GM12878 (cell line): ENCODE data around the gene APOO. TPM values are rescaled to one million over a fixed set of nuclear protein-coding genes. Genes with fewer than 3 reads are reported as not detected.

Experiments
- ATAC-seq: fragments of 200-7000 bp; cut with Tn5 transposase; 3 replicates; pipeline ENCODE4 v1.9.1; 2020; ENCODE audit warnings: mild to moderate bottlenecking, moderate library complexity
- BruUV-seq: library from RNA; stranded (reverse); fragments of 400-500 nt; replicated peaks from 2 replicates; lab custom pipeline; 2021; lab: Mats Ljungman, UMichigan
- CTCF ChIA-PET: fragments of 300-600 bp; sonication (Branson Sonifier 250); formaldehyde crosslinking; extraction: SDS; loops from one replicate; lab custom pipeline; 2021; ENCODE audit warnings: inconsistent platforms; lab: Yijun Ruan, JAX
- POLR2A ChIA-PET: fragments of 350-600 bp; formaldehyde crosslinking; extraction: SDS; loops from one replicate; lab custom pipeline; 2021; ENCODE audit warnings: inconsistent platforms; lab: Charles Lee
- RAD21 ChIA-PET: fragments of 300-600 bp; sonication (Branson Sonifier 250); formaldehyde crosslinking; loops from one replicate; lab custom pipeline; 2023; ENCODE audit warnings: antibody characterized with exemption; ENCODE audit not compliant: unreplicated experiment; lab: Charles Lee
- SMC1A ChIA-PET: fragments of 300-600 bp; sonication (Branson Sonifier 250); formaldehyde crosslinking; loops from one replicate; lab custom pipeline; 2023; ENCODE audit not compliant: unreplicated experiment, uncharacterized antibody; lab: Charles Lee
- DNase-seq: peaks from one replicate; pipeline ENCODE4 v3.0.0-alpha.2; 2011; ENCODE audit warnings: low read depth, low spot score
- FAIRE-seq: peaks from 3 replicates; lab custom pipeline; 2011; peaks lifted over from hg19 to GRCh38; lab: Jason Lieb, UNC
- H2AFZ ChIP-seq: 2 replicates; pipeline ENCODE4 v1.6.0; 2011; ENCODE audit warnings: low read depth, low read length, control low read depth; ENCODE audit not compliant: control insufficient read depth
- H3K27ac ChIP-seq: 2 replicates; pipeline ENCODE4 v1.5.1; 2011; ENCODE audit warnings: control low read depth; ENCODE audit not compliant: control insufficient read depth, insufficient read depth
- H3K27me3 ChIP-seq, 2 experiments: replicated peaks in 1 of 2; 2 replicates each; pipeline versions ENCODE4 v1.6.0 to v1.6.1; 2011; ENCODE audit warnings: low read length in 1 of 2; ENCODE audit not compliant: control insufficient read depth in 2 of 2, insufficient read depth in 2 of 2
- H3K36me3 ChIP-seq, 2 experiments: 2 replicates each; pipeline ENCODE4 v1.5.1; 2011; ENCODE audit warnings: low read length in 1 of 2; ENCODE audit not compliant: control insufficient read depth in 2 of 2, insufficient read depth in 2 of 2
- H3K4me1 ChIP-seq: 2 replicates; pipeline ENCODE4 v1.6.1; 2011; ENCODE audit warnings: mild to moderate bottlenecking, low read length, moderate library complexity, mixed read lengths; ENCODE audit not compliant: control insufficient read depth, insufficient read depth
- H3K4me2 ChIP-seq: 2 replicates; pipeline ENCODE4 v1.6.0; 2011; ENCODE audit warnings: control low read depth; ENCODE audit not compliant: control insufficient read depth, insufficient read depth
- H3K4me3 ChIP-seq: fragments of 200-600 bp; sonication (generic); 2 replicates; pipeline ENCODE4 v1.5.1; 2016
- H3K79me2 ChIP-seq: 2 replicates; pipeline ENCODE4 v1.6.0; 2011; ENCODE audit warnings: low read length; ENCODE audit not compliant: control insufficient read depth, insufficient read depth
- H3K9ac ChIP-seq: 2 replicates; pipeline ENCODE4 v1.8.0; 2011; ENCODE audit warnings: low read length, control low read depth, mixed read lengths; ENCODE audit not compliant: control insufficient read depth, insufficient read depth
- H3K9me3 ChIP-seq: replicated peaks from 3 replicates; pipeline ENCODE4 v1.5.1; 2011; ENCODE audit warnings: mild to moderate bottlenecking, low read length; ENCODE audit not compliant: control insufficient read depth, insufficient read depth
- H4K20me1 ChIP-seq: 2 replicates; pipeline ENCODE4 v1.6.0; 2011; ENCODE audit not compliant: control insufficient read depth, insufficient read depth
- BACH1 ChIP-seq: fragments of 450-650 bp; IDR thresholded peaks from 2 replicates; pipeline ENCODE4 v1.6.1; 2017; ENCODE audit warnings: mild to moderate bottlenecking, borderline replicate concordance
- BRCA1 ChIP-seq: IDR thresholded peaks from 2 replicates; pipeline ENCODE4 v1.6.1; 2011; ENCODE audit warnings: low read depth, low read length, improper control_type of control experiment
- HSF1 ChIP-seq: fragments of 150-350 bp; IDR thresholded peaks from 2 replicates; pipeline ENCODE4 v1.6.1; 2014; ENCODE audit warnings: mild to moderate bottlenecking, low read depth, low read length
- IRF3 ChIP-seq: fragments of 450-650 bp; IDR thresholded peaks from 2 replicates; pipeline ENCODE4 v1.6.1; 2014; ENCODE audit warnings: mild to moderate bottlenecking
- MTA2 ChIP-seq: fragments of 450-650 bp; IDR thresholded peaks from 2 replicates; pipeline ENCODE4 v1.6.1; 2016; ENCODE audit warnings: low read depth, mild to moderate bottlenecking, moderate library complexity
- PAX8 ChIP-seq: fragments of 450-650 bp; IDR thresholded peaks from 2 replicates; pipeline ENCODE4 v1.6.1; 2017; ENCODE audit warnings: mild to moderate bottlenecking, moderate library complexity
- PRDM15 ChIP-seq: fragments of 450-650 bp; formaldehyde crosslinking; IDR thresholded peaks from 2 replicates; pipeline ENCODE4 v1.4.0; 2020; ENCODE audit warnings: mild to moderate bottlenecking, moderate library complexity
- RB1 ChIP-seq: fragments of 450-650 bp; formaldehyde crosslinking; IDR thresholded peaks from 2 replicates; pipeline ENCODE4 v1.6.1; 2017; ENCODE audit warnings: mild to moderate bottlenecking, borderline replicate concordance
- RELA ChIP-seq: fragments of 450-650 bp; IDR thresholded peaks from 2 replicates; pipeline ENCODE4 v1.8.0; 2014; ENCODE audit warnings: borderline replicate concordance; ENCODE audit not compliant: partially characterized antibody
- SMAD1 ChIP-seq: fragments of 450-650 bp; IDR thresholded peaks from 2 replicates; pipeline ENCODE4 v1.6.1; 2018; ENCODE audit warnings: mild to moderate bottlenecking, low read depth; ENCODE audit not compliant: partially characterized antibody
- SMAD5 ChIP-seq: IDR thresholded peaks from 2 replicates; pipeline ENCODE4 v1.6.1; 2016; ENCODE audit warnings: antibody characterized with exemption, low read depth
- SMC3 ChIP-seq: IDR thresholded peaks from 2 replicates; pipeline ENCODE4 v1.6.1; 2011; ENCODE audit warnings: low read length, improper control_type of control experiment, borderline replicate concordance
- ZNF687 ChIP-seq: fragments of 450-650 bp; IDR thresholded peaks from 2 replicates; pipeline ENCODE4 v1.6.1; 2017; ENCODE audit warnings: mild to moderate bottlenecking, moderate library complexity
- WGBS: methylation state at CpG from one replicate; pipeline ENCODE4 v1.1.6; 2016; ENCODE audit warnings: low lambda C conversion rate; ENCODE audit not compliant: insufficient replicate concordance, insufficient coverage; ENCODE audit errors: missing lambda C conversion rate; 5-methylcytosine and 5-hydroxymethylcytosine counted together
- in situ Hi-C: fragments of 300-500 bp; cut with MboI; formaldehyde crosslinking; loops from 9 replicates; pipeline ENCODE4 v1.14.3; 2018; ENCODE audit warnings: mixed read lengths
- intact Hi-C: fragments of 100-400 bp; cut with micrococcal nuclease; formaldehyde crosslinking; loops from one replicate; pipeline ENCODE4 v1.14.2; 2022; ENCODE audit not compliant: unreplicated experiment
- polyA plus RNA-seq, 11 experiments: library from polyadenylated mRNA; depleted of rRNA in 4 of 11; unstranded in 6 of 11; stranded (reverse) in 5 of 11; fragments of >200 nt; fragmentation: Nextera tagmentation in 4 of 11; fragmentation: Illumina TruSeq in 1 of 11; extraction: Ambion mirVana in 4 of 11; extraction: Trizol in 1 of 11; gene quantifications; 1 replicate in 1 of 11; 2 replicates in 10 of 11; pipeline versions ENCODE4 v1.2.1 to v1.2.3, GENCODE V29; 2011 to 2016; ENCODE audit warnings: inconsistent platforms in 2 of 11, missing spikeins in 2 of 11, low read depth in 1 of 11
- total RNA-seq, 4 experiments: library from RNA; depleted of rRNA in 3 of 4; stranded (reverse); fragments of >200 nt in 3 of 4; fragmentation: Illumina TruSeq in 1 of 4; extraction: Trizol in 1 of 4; gene quantifications; 2 replicates each; pipeline versions ENCODE4 v1.2.1 to v1.2.3, GENCODE V29; 2013 to 2021

Gene APOO
- total and polyA plus RNA-seq, 10 of the 15 experiments (the other 5 are each of a cell fraction or from before 2014, with no cell fraction given) = 20.7 to 68.7 (median 35.5) TPM

- TF ChIP-seq ZNF687 = no peak
- TF ChIP-seq RB1 = no peak
- TF ChIP-seq SMAD5 = no peak
Observed at GRCh38 chrX:23887918-23888317, 19.8 kb downstream of the APOO start (continued).

- POLR2A ChIA-PET = no interaction called here
- DNase-seq = no peak
- H4K20me1 ChIP-seq = no peaks in the 10 kb centered on the region
- H3K36me3 ChIP-seq = no peaks in the 10 kb centered on the region
- H2AFZ ChIP-seq = no peak overlapping the region
- CTCF ChIA-PET = interaction anchor here (1.5 to 2.8 kb wide), 2 partner anchors 14 to 193 kb away, joined by 3 to 14 read pairs; no protein-coding TSS in a partner anchor
- H3K27me3 ChIP-seq = no peaks in the 10 kb centered on the region
- ATAC-seq = no peak
- RAD21 ChIA-PET = interaction anchor here (1.0 kb wide), 1 partner anchor 14 kb away, joined by 6 read pairs; no protein-coding TSS in a partner anchor
- no peak for FAIRE-seq
- H3K4me2 ChIP-seq = no peak overlapping the region
- no peak overlapping the region for H3K4me3 ChIP-seq
- in situ Hi-C loops = no loop called here
- SMC1A ChIA-PET = interaction anchor here (0.9 to 2.6 kb wide), 5 partner anchors 8 to 106 kb away, joined by 3 to 13 read pairs (median 7); no protein-coding TSS in a partner anchor
- 71% methylated on average over 6 of the region's 6 CpGs for WGBS
- no peak overlapping the region for H3K9ac ChIP-seq
- intact Hi-C loops = no loop called here
- no peaks in the 10 kb centered on the region for H3K4me1 ChIP-seq
- BruUV-seq = no TSS peak
- H3K79me2 ChIP-seq = no peaks in the 10 kb centered on the region
- H3K27ac ChIP-seq = no peak overlapping the region
- no peaks in the 10 kb centered on the region; the same call in 2 of the 3 replicates for H3K9me3 ChIP-seq
- TF ChIP-seq MTA2 (no peak), IRF3 (no peak), HSF1 (no peak), SMC3 (no peak), PAX8 (no peak), RELA (no peak), SMAD1 (no peak), BRCA1 (no peak), BACH1 (no peak), PRDM15 (no peak)
Observed at GRCh38 chrX:23887451-23887850, 20.3 kb downstream of the APOO start.
